Measurements from ENCODE around the gene TOMM5.
"Not testable (repeated sequence)": the region's sequence is repeated elsewhere in the genome, so short reads cannot be mapped to it uniquely, and the experiment has no call there.

TOMM5 gene

GRCh38 chr9:37617161-37617560 is 24.8 kb upstream of the TOMM5 start:
- no peak for DNase-seq
- intact Hi-C loops (cut with DNase I) = loop anchor here (10.0 kb wide), 1 partner anchor 68 kb away; no protein-coding TSS in a partner anchor

- no peak for DNase-seq
- intact Hi-C loops (cut with DNase I) = loop anchor here (10.0 kb wide), 1 partner anchor 73 kb away; no protein-coding TSS in a partner anchor
Observed at GRCh38 chr9:37611961-37612360, 19.6 kb upstream of the TOMM5 start.

GRCh38 chr9:37611014-37611413 is 18.6 kb upstream of the TOMM5 start:
- DNase-seq = no peak
- intact Hi-C loops (cut with DNase I) = loop anchor here (10.0 kb wide), 1 partner anchor 74 kb away; no protein-coding TSS in a partner anchor

GRCh38 chr9:37609735-37610397 is 17.5 kb upstream of the TOMM5 start:
- intact Hi-C loops (cut with DNase I) = loop anchor here (10.0 kb wide), 1 partner anchor 75 kb away; no protein-coding TSS in a partner anchor

GRCh38 chr9:37608250-37608649 is 15.9 kb upstream of the TOMM5 start:
- DNase-seq = no peak
- intact Hi-C loops (cut with DNase I) = no loop called here

More at GRCh38 chr9:37609735-37610397, 17.5 kb upstream of the TOMM5 start:
- DNase-seq = no peak

DNA sequence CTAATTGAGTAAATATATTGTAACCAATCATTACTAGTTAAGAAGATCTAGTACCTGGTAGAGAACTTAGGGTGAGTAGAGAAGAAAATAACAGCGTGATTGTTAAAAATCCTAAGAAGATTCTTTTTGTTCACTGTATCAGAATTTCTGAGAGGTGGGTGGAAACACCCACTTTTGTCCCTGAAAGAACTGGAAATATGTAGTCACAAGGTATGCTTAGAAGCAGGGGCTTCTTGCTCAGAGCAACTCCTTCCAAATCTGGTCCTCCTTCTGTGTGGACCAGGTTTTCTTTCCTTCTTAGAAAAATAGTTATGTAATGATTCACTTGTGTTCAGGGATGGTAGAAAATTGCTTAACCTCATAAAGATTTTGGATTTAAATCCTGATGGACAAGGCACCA is 11.9 kb upstream of the TOMM5 start:
- no peak for DNase-seq
- intact Hi-C loops (cut with DNase I) = no loop called here

- no peak for DNase-seq
- intact Hi-C loops (cut with DNase I) = no loop called here
Observed at GRCh38 chr9:37602817-37603216, 10.4 kb upstream of the TOMM5 start.

- DNase-seq; intact Hi-C loops (cut with DNase I): not testable (repeated sequence)
Observed at GRCh38 chr9:37602061-37602460, 9.7 kb upstream of the TOMM5 start.

DNA sequence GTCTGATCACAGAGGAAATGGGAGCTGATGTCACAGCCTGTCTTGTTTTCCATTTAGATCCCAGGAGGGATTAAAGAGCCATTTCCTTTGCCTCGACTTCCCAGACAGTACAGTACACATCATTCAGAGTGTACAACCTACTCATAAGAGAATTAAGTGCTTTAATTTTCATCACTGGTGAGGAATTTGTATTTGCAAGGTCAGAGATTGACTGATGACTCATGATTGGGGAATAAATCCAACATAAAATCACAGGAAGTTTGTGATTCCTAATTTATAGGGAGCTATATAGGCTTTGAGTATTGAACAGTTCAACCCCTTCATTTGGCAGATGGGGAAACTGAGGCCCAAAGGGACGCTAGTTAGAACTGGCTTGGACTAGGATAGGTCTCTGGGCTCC is 4.1 kb upstream of the TOMM5 start:
- intact Hi-C loops (cut with DNase I) = loop anchor here (10.0 kb wide), 1 partner anchor 188 kb away; the partner anchor contains the start of gene EXOSC3

GRCh38 chr9:37593883-37594448 is 1.6 kb upstream of the TOMM5 start:
- DNase-seq = no peak
- intact Hi-C loops (cut with DNase I) = loop anchor here (2.0 to 10.0 kb wide), 2 partner anchors 19 to 191 kb away; partner anchors contain the start of gene EXOSC3

More for the DNA sequence above, 4.1 kb upstream of the TOMM5 start:
- DNase-seq = no peak

DNA sequence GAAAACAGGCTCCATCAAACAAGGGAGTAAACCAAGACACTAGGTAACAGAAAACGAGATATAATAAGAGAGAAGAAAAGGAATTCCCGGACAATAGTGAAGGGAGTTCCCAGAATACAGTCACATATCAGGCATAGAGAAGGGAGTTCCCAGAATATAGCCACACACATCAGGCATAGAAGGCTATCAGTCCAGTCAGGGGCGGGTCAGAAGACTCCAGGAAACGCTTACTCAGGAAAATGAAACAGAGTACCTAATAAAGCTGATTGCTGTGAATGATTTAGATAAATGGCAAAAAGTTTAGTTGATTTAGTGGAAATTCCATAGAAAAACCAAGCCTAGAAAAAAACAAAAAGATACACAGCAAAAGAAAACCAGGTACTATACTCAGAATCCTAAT is 4.9 kb downstream of the TOMM5 start:
- intact Hi-C loops (cut with DNase I) = loop anchor here (10.0 kb wide), 1 partner anchor 777 kb away; no protein-coding TSS in a partner anchor
- DNase-seq = no peak

- no peak for DNase-seq
- intact Hi-C loops (cut with DNase I) = loop anchor here (5.0 to 10.0 kb wide), 2 partner anchors 164 to 781 kb away; no protein-coding TSS in a partner anchor
Observed at GRCh38 chr9:37583522-37584121, 8.8 kb downstream of the TOMM5 start.

GRCh38 chr9:37582548-37583157 is 9.7 kb downstream of the TOMM5 start:
- intact Hi-C loops (cut with DNase I) = loop anchor here (5.0 to 10.0 kb wide), 2 partner anchors 165 to 782 kb away; no protein-coding TSS in a partner anchor
- DNase-seq = no peak

DNA sequence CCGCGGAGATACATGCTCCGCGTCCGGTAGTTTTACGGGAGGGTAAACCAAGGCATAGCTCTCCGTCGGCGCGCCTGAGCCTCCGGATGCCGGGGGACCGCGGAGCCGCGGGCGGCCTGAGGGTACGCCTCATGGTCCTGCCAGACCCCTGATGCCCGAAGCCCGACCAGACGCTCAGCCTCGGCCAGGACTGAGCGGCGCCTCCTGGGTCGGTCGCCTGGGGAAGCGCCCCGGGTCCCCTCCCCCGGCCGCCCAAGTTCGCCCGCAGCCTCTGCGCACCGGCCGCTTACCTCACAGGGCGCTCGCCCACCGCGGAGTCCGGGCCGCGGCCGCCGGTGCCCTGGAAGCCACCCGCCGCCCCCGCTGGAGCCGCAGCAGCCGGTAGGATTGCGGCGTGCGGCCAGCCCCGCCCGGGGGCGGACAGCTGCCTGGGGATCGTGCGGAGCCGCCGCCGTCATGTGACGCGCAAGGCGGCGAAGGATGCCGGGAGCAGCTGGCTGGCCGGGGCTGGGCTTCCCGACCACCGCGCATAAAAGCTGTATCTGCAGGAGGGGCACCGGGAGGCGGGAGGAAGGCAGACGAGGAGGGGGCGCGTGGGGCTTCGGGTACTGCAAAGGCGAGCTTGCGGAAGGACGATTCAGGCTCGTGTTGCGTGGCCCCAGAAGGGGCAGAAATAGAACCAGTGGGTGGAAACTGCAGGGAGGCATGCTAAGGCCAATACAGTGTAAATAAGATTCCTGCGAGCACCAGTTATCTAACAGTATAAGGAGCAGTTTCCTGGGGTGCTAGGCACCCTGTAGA is 16.3 kb downstream of the TOMM5 start, which contains the start of gene FBXO10:
Gene FBXO10 (minus strand): TSS at position 460 of the 801 bp plus-strand sequence. CDS start 34,612 bp downstream, outside the sequence.
- intact Hi-C loops (cut with DNase I) = loop anchor here (2.0 to 10.0 kb wide), 2 partner anchors 17 to 91 kb away; partner anchors contain the start of genes POLR1E and TOMM5
- DNase-seq = peak; percentile 61 to 96 (median 76)

DNA sequence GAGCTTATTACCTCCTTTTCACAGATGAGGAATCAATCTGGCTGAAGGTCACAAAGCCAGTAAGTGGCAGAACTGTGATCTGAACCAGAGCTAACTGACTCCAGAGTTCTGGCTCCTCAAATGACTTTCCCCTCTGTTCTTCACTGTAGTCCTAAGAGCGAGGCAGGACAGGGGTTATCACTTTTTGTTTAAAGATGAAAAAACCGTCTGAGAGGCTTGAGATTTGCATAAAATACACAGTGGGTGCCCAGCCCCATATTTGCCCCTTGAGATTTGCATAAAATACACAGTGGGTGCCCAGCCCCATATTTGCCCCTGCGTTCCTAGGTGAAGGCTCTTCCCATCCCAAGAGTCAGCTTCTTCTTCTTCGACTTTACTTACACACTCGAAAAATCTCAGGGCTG is 16.9 kb downstream of the TOMM5 start:
- intact Hi-C loops (cut with DNase I) = loop anchor here (2.0 to 10.0 kb wide), 2 partner anchors 17 to 91 kb away; partner anchors contain the start of genes POLR1E and TOMM5
- no peak for DNase-seq

- intact Hi-C loops (cut with DNase I) = loop anchor here (2.0 to 10.0 kb wide), 2 partner anchors 18 to 90 kb away; partner anchors contain the start of genes POLR1E and TOMM5
Observed at GRCh38 chr9:37575001-37575400, 17.4 kb downstream of the TOMM5 start.

DNA sequence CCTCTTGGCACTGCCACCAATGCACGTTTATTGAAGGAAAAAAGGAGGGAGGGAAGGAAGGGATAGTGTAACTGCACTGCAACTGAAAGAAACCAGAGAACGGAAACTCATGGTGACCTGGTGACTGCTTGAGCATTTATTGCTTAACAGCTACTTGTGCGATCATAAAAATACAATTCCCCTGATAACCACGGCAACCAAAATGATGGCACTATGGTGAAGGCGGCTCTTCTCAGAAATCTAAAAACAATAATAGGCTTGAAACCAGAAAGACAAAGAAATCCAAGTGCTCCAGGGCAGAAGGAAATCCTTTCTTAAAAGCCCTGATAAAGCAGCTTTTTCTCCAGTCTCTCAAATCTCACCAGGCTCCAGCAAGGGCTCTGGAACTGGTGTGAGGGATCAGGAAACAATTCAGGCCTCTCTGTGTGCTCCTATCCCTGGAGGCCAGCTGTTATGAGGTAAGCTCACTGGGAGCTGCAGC is 18.1 kb downstream of the TOMM5 start:
- intact Hi-C loops (cut with DNase I) = loop anchor here (2.0 to 10.0 kb wide), 2 partner anchors 19 to 89 kb away; partner anchors contain the start of genes POLR1E and TOMM5
- no peak for DNase-seq

More at GRCh38 chr9:37575001-37575400, 17.4 kb downstream of the TOMM5 start:
- DNase-seq = no peak

DNA sequence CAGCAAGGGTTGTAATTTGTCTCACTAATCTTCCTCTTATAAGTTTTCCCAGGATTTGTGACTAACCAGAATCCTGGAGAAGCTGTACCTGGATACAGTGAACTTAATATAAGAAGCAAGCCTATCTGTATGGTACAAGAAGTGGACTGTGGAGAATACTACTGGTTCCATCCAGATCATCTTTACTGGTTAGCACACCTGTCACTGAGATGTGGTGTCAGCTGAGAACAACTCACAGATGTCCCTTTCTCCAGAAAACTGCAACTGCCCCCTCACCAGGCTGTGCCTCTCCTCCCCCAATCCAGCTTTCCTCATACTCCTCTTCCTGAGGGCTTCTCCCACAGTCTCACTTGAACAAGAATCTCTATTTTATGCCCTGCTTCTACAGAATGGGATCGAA is 21.1 kb downstream of the TOMM5 start:
- DNase-seq = no peak
- intact Hi-C loops (cut with DNase I) = loop anchor here (10.0 kb wide), 1 partner anchor 86 kb away; the partner anchor contains the start of gene POLR1E

- DNase-seq = no peak
- intact Hi-C loops (cut with DNase I) = no loop called here
Observed at GRCh38 chr9:37566716-37567115, 25.7 kb downstream of the TOMM5 start.
